HL-60 (cell line): ENCODE data around the gene CGB2.

Experiments
- CTCF ChIP-seq: IDR thresholded peaks from one replicate; pipeline ENCODE4 v1.5.1; 2011; ENCODE audit warnings: low read length, control low read depth, inconsistent platforms; ENCODE audit not compliant: insufficient read depth
- GABPA ChIP-seq: IDR thresholded peaks from 2 replicates; pipeline ENCODE4 v1.6.1; 2012; ENCODE audit warnings: low read depth
- POLR2AphosphoS5 ChIP-seq: IDR thresholded peaks from 2 replicates; pipeline ENCODE4 v1.6.1; 2012; ENCODE audit warnings: low read depth
- REST ChIP-seq: IDR thresholded peaks from 2 replicates; pipeline ENCODE4 v1.6.1; 2012; ENCODE audit warnings: low read depth; ENCODE audit not compliant: insufficient replicate concordance
- SPI1 ChIP-seq: IDR thresholded peaks from 2 replicates; pipeline ENCODE4 v1.6.1; 2012; ENCODE audit warnings: low read depth, mild to moderate bottlenecking, borderline replicate concordance

DNA sequence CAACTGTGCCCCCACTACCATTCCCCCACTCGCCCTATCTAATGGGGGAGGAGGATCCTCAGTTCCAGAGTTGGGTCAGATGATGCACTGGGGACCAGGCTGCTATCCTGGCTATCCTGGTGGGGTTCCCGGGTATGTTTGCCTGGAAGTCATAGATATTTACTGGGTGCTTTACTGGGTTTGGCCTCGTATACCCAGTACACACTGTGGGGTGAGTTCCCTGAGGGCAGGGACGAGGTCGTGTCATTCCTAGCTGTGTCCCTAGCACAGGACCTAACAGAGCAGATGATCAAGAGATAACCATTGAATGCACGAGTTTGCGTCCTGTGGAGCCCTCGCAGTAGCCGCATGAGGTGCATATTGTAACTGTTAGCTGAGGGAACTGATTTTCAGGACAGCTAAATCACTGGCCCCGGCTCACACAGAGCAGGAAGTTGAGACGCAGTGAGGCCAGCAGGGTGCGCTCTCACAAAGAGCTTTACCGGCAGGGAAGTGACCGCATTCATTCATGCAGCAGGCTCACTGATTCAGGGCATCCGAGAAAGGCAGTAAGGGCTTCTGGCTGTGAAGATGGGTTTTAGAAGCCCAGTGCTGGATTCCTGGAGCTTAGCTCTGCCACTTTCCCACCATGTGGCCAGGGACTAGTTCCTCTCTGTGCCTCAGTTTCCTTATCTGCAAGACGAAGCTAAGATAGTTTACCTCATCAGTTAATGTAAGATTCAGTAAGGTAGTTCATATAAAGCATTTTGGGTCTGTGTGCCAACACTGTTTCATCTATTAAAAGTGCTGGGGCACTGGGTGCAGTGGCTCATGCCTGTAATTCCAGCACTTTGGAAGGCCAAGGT lies 32.0 kb upstream of the CGB2 start:
- no peak for TF ChIP-seq REST
- TF ChIP-seq CTCF, result peak; percentile 41
- no peak for TF ChIP-seq POLR2AphosphoS5
- no peak for TF ChIP-seq GABPA
- peak; percentile 28; the same call in 1 of the 2 replicates for TF ChIP-seq SPI1
